HFF-Myc (cell line): ENCODE results near the gene PRKG1.

Experiments
- DNase-seq: peaks from one replicate; pipeline ENCODE4 v3.0.0-alpha.2; 2011; ENCODE audit warnings: low read depth; ENCODE audit errors: extremely low read depth
- H3K4me3 ChIP-seq: replicated peaks from 2 replicates; pipeline ENCODE4 v1.5.1; 2011; ENCODE audit warnings: low read depth, mild to moderate bottlenecking, control low read depth, low read length
- CTCF ChIP-seq: IDR thresholded peaks from 2 replicates; pipeline ENCODE4 v1.5.1; 2012; ENCODE audit warnings: mild to moderate bottlenecking, low read depth, low read length, control low read depth; ENCODE audit errors: missing control alignments

PRKG1 gene

GRCh38 chr10:51689536-51689935, 615.2 kb downstream of the PRKG1 start:
- H3K4me3 ChIP-seq: no peak overlapping the region
- TF ChIP-seq CTCF: no peak
- DNase-seq: no peak

GRCh38 chr10:51691135-51691534, 616.8 kb downstream of the PRKG1 start:
- H3K4me3 ChIP-seq: no peak overlapping the region
- DNase-seq: no peak
- TF ChIP-seq CTCF: no peak

GRCh38 chr10:51694086-51694768, 619.9 kb downstream of the PRKG1 start:
- DNase-seq: no peak
- H3K4me3 ChIP-seq: no peak overlapping the region
- no peak for TF ChIP-seq CTCF

GRCh38 chr10:51696251-51696650, 622.0 kb downstream of the PRKG1 start:
- no peak for DNase-seq
- no peak for TF ChIP-seq CTCF
- no peak overlapping the region for H3K4me3 ChIP-seq

GRCh38 chr10:51698473-51699063, 624.3 kb downstream of the PRKG1 start:
- H3K4me3 ChIP-seq: peak overlapping the region; percentile 86
- TF ChIP-seq CTCF: no peak
- DNase-seq: no peak

- TF ChIP-seq CTCF: no peak
Measured at GRCh38 chr10:51699145-51699474, 624.8 kb downstream of the PRKG1 start.

More at GRCh38 chr10:51699145-51699474, 624.8 kb downstream of the PRKG1 start:
- H3K4me3 ChIP-seq: peak overlapping the region; percentile 86
- no peak for DNase-seq
